B cell (primary cell): ENCODE data around the gene B3GALT6. TPM values are rescaled to one million over a fixed set of nuclear protein-coding genes. Genes with fewer than 3 reads are reported as not detected.
A peak's percentile ranks its signal among the peaks of the same experiment; 100 is the strongest.

Experiments used
- ATAC-seq: fragments of 200-7000 bp; cut with Tn5 transposase; one replicate; pipeline ENCODE4 v1.10.0; 2021; ENCODE audit warnings: low read depth, mild to moderate bottlenecking, moderate number of reproducible peaks, moderate library complexity
- CTCF ChIA-PET: fragments of 350-600 bp; sonication (Branson Sonifier 250); formaldehyde crosslinking; loops from one replicate; lab custom pipeline; 2021; ENCODE audit warnings: antibody characterized with exemption, inconsistent platforms; lab: Charles Lee
- POLR2A ChIA-PET: fragments of 350-600 bp; sonication (Branson Sonifier 250); formaldehyde crosslinking; loops from one replicate; lab custom pipeline; 2021; ENCODE audit warnings: antibody characterized with exemption; lab: Charles Lee
- DNase-seq: peaks from one replicate; pipeline ENCODE4 v3.0.0; 2013
- H2AFZ ChIP-seq: 2 replicates; pipeline ENCODE4 v1.6.1; 2012; ENCODE audit warnings: mild to moderate bottlenecking, low read depth, low read length; ENCODE audit not compliant: insufficient read depth, poor library complexity, severe bottlenecking
- H3K27ac ChIP-seq, 2 donors: 1 replicate in 1 of 2; 2 replicates in 1 of 2; pipeline ENCODE4 v1.5.1; 2012 to 2013; ENCODE audit warnings: low read length in 2 of 2, mild to moderate bottlenecking in 2 of 2, moderate library complexity in 1 of 2
- H3K27me3 ChIP-seq, 4 experiments: fragments of 200-600 bp in 1 of 4; sonication (generic) in 1 of 4; replicated peaks in 1 of 4; 1 replicate in 2 of 4; 2 replicates in 2 of 4; pipeline versions ENCODE4 v1.6.1 to v1.7.0; 2013 to 2016; ENCODE audit warnings: low read length in 3 of 4, mild to moderate bottlenecking in 2 of 4, mixed read lengths in 1 of 4, moderate library complexity in 1 of 4; ENCODE audit not compliant: insufficient read depth in 4 of 4, control insufficient read depth in 3 of 4; ENCODE audit errors: control extremely low read depth in 1 of 4
- H3K36me3 ChIP-seq, 2 experiments: replicated peaks in 1 of 2; 1 replicate in 1 of 2; 2 replicates in 1 of 2; pipeline versions ENCODE4 v1.6.1 to v1.7.1; 2013; ENCODE audit warnings: low read length in 1 of 2; ENCODE audit not compliant: insufficient read depth in 2 of 2, control insufficient read depth in 1 of 2; ENCODE audit errors: control extremely low read depth in 1 of 2, extremely low read depth in 1 of 2
- H3K4me1 ChIP-seq, 2 donors: fragments of 200-600 bp in 1 of 2; sonication (generic) in 1 of 2; 1 replicate in 1 of 2; 2 replicates in 1 of 2; pipeline versions ENCODE4 v1.5.1 to v1.6.1; 2013 to 2017; ENCODE audit warnings: low read length in 2 of 2; ENCODE audit not compliant: control insufficient read depth in 2 of 2, insufficient read depth in 2 of 2
- H3K4me2 ChIP-seq: replicated peaks from 2 replicates; pipeline ENCODE3; 2012; ENCODE audit warnings: mild to moderate bottlenecking, low read depth, low read length; ENCODE audit not compliant: poor library complexity, severe bottlenecking
- H3K4me3 ChIP-seq, 5 experiments: fragments of 200-600 bp in 1 of 5; sonication (generic) in 1 of 5; 1 replicate in 3 of 5; 2 replicates in 2 of 5; pipeline versions ENCODE4 v1.5.1 to v1.7.0; 2011 to 2016; ENCODE audit warnings: low read length in 4 of 5, mild to moderate bottlenecking in 4 of 5, low read depth in 2 of 5, control low read depth in 1 of 5, moderate library complexity in 1 of 5; ENCODE audit not compliant: insufficient read depth in 1 of 5; ENCODE audit errors: control extremely low read depth in 1 of 5, extremely low read depth in 1 of 5
- H3K79me2 ChIP-seq: fragments of 200-600 bp; sonication (generic); one replicate; pipeline ENCODE4 v1.6.0; 2016; ENCODE audit warnings: low read length; ENCODE audit not compliant: control insufficient read depth, insufficient read depth
- H3K9ac ChIP-seq: fragments of 200-600 bp; sonication (generic); 2 replicates; pipeline ENCODE4 v1.6.1; 2017; ENCODE audit warnings: mild to moderate bottlenecking, low read length, moderate library complexity
- H3K9me3 ChIP-seq, 3 donors: one replicate each; pipeline versions ENCODE4 v1.6.1 to v1.7.1; 2013; ENCODE audit warnings: low read length in 2 of 3; ENCODE audit not compliant: control insufficient read depth in 2 of 3, insufficient read depth in 1 of 3; ENCODE audit errors: control extremely low read depth in 1 of 3
- H4K20me1 ChIP-seq: 2 replicates; pipeline ENCODE4 v1.6.0; 2012; ENCODE audit warnings: mild to moderate bottlenecking, low read length; ENCODE audit not compliant: insufficient read depth, control insufficient read depth, poor library complexity, severe bottlenecking
- H3K27ac Mint-ChIP-seq: one replicate; pipeline ENCODE4 v1.8.0; 2021; ENCODE audit warnings: mixed read lengths
- H3K27me3 Mint-ChIP-seq: one replicate; pipeline ENCODE4 v1.8.0; 2021; ENCODE audit warnings: mixed read lengths
- H3K4me1 Mint-ChIP-seq: one replicate; pipeline ENCODE4 v1.8.0; 2021; ENCODE audit warnings: mixed read lengths
- H3K4me3 Mint-ChIP-seq: one replicate; pipeline ENCODE4 v1.8.0; 2021; ENCODE audit warnings: mixed read lengths
- H3K9me3 Mint-ChIP-seq: one replicate; pipeline ENCODE4 v1.8.0; 2022; ENCODE audit warnings: mixed read lengths; ENCODE audit not compliant: insufficient read depth
- CTCF ChIP-seq: fragments of 200-600 bp; IDR thresholded peaks from one replicate; pipeline ENCODE4 v1.8.0; 2022; ENCODE audit warnings: antibody characterized with exemption, mild to moderate bottlenecking
- EZH2 ChIP-seq: IDR thresholded peaks from 2 replicates; pipeline ENCODE4 v1.6.1; 2012; ENCODE audit warnings: borderline replicate concordance, low read depth, mild to moderate bottlenecking, moderate library complexity, low read length; ENCODE audit not compliant: insufficient read depth, poor library complexity, severe bottlenecking
- WGBS: methylation state at CpG from one replicate; pipeline ENCODE4 v1.1.5; 2013; ENCODE audit warnings: missing lambda C conversion rate; ENCODE audit not compliant: insufficient coverage; 5-methylcytosine and 5-hydroxymethylcytosine counted together
- intact Hi-C: fragments of 100-400 bp; cut with micrococcal nuclease; formaldehyde crosslinking; loops from one replicate; pipeline ENCODE4 v1.10.0; 2022
- polyA plus RNA-seq: library from polyadenylated mRNA; depleted of rRNA; stranded (reverse); fragments of >200 nt; gene quantifications from 2 replicates; pipeline ENCODE4 v1.2.3, GENCODE V29; 2012
- total RNA-seq, 2 donors: library from RNA; stranded (reverse); fragments of 120-200 nt in 1 of 2; gene quantifications; 1 replicate in 1 of 2; 2 replicates in 1 of 2; pipeline versions ENCODE4 v1.2.3 to v1.2.4, GENCODE V29; 2013 to 2022

B3GALT6 gene
- total and polyA plus RNA-seq, 2 donors (not counting 1 experiment from before 2014, with no cell fraction given) = 5.9 to 21.0 TPM

GRCh38 chr1:1246577-1247340, 14.7 kb downstream of the B3GALT6 start, which contains the start of gene C1QTNF12:
TSS of gene C1QTNF12 (minus strand) at chr1:1246722. CDS start at chr1:1246690, 32 bp downstream.
- H3K27ac ChIP-seq = no peak within 1 kb of the TSS
- H3K4me1 ChIP-seq = peaks cover 28 to 30% of the 10 kb centered on the region in 2 donors
- peaks cover 11% of the 10 kb centered on the region for H4K20me1 ChIP-seq
- peaks cover 0 to 10% (median 0%) of the 10 kb centered on the region in 3 donors for H3K9me3 ChIP-seq
- Mint-ChIP-seq H3K27me3 (no peaks in the 10 kb centered on the region), H3K27ac (no peak within 1 kb of the TSS), H3K4me1 (peaks cover 16% of the 10 kb centered on the region), H3K4me3 (no peak within 1 kb of the TSS), H3K9me3 (no peaks in the 10 kb centered on the region)
- no peak for DNase-seq
- H3K36me3 ChIP-seq = no peaks in the 10 kb centered on the region
- H3K79me2 ChIP-seq = peaks cover 3% of the 10 kb centered on the region
- intact Hi-C loops = no loop called here
- peak within 1 kb of the TSS; percentile 16 for H2AFZ ChIP-seq
- H3K9ac ChIP-seq = no peak within 1 kb of the TSS
- peaks cover 0 to 29% (median 11%) of the 10 kb centered on the region in 4 experiments for H3K27me3 ChIP-seq
- 7% methylated on average over 70 of the region's 74 CpGs for WGBS
- ATAC-seq = no peak
- POLR2A ChIA-PET = no interaction called here
- TF ChIP-seq CTCF (no peak), EZH2 (no peak)
- H3K4me2 ChIP-seq = peak within 1 kb of the TSS; percentile 56
- CTCF ChIA-PET = interaction anchor here (1.1 to 1.5 kb wide), 2 partner anchors 124 to 125 kb away, joined by 4 to 5 read pairs; no protein-coding TSS in a partner anchor
- no peak within 1 kb of the TSS for H3K4me3 ChIP-seq

GRCh38 chr1:1247341-1247913, 15.4 kb downstream of the B3GALT6 start:
- WGBS = 77% methylated on average over 24 of the region's 25 CpGs
- TF ChIP-seq CTCF (no peak), EZH2 (no peak)

More at GRCh38 chr1:1247341-1247913, 15.4 kb downstream of the B3GALT6 start:
- Mint-ChIP-seq H3K9me3 (no peaks in the 10 kb centered on the region), H3K27me3 (no peaks in the 10 kb centered on the region), H3K27ac (no peak overlapping the region), H3K4me3 (no peak overlapping the region), H3K4me1 (peaks cover 16% of the 10 kb centered on the region)
- Histone ChIP-seq H3K9ac (no peak overlapping the region), H3K27ac (no peak overlapping the region), H3K27me3 (peaks cover 0 to 27% (median 11%) of the 10 kb centered on the region in 4 experiments), H4K20me1 (peaks cover 11% of the 10 kb centered on the region), H3K4me2 (peak overlapping the region; percentile 56), H3K36me3 (no peaks in the 10 kb centered on the region), H3K9me3 (peaks cover 0 to 10% (median 0%) of the 10 kb centered on the region in 3 donors), H2AFZ (no peak overlapping the region), H3K79me2 (peaks cover 3% of the 10 kb centered on the region), H3K4me3 (no peak overlapping the region), H3K4me1 (peaks cover 28 to 30% of the 10 kb centered on the region in 2 donors)
- ChIA-PET POLR2A (interaction anchor here (0.8 kb wide), 1 partner anchor 37 kb away, joined by 3 read pairs; no protein-coding TSS in a partner anchor), CTCF (interaction anchor here (1.5 kb wide), 1 partner anchor 125 kb away, joined by 5 read pairs; no protein-coding TSS in a partner anchor)
- DNase-seq (no peak), ATAC-seq (no peak)
- intact Hi-C loops = no loop called here
